Activated T-cell treated with anti-CD3 and anti-CD28 coated beads for 48 hours (primary cell): ENCODE data around the gene APOA1.

ENCODE experiments used
- DNase-seq: peaks from one replicate; pipeline ENCODE4 v3.0.0-alpha.2; 2020; ENCODE audit warnings: low read depth

Gene APOA1

GRCh38 chr11:116837231-116838091 is at the start of gene APOA1:
Gene APOA1 (minus strand): TSS chr11:116837622. CDS start chr11:116837387, 235 bp downstream.
- DNase-seq, result no peak

DNA sequence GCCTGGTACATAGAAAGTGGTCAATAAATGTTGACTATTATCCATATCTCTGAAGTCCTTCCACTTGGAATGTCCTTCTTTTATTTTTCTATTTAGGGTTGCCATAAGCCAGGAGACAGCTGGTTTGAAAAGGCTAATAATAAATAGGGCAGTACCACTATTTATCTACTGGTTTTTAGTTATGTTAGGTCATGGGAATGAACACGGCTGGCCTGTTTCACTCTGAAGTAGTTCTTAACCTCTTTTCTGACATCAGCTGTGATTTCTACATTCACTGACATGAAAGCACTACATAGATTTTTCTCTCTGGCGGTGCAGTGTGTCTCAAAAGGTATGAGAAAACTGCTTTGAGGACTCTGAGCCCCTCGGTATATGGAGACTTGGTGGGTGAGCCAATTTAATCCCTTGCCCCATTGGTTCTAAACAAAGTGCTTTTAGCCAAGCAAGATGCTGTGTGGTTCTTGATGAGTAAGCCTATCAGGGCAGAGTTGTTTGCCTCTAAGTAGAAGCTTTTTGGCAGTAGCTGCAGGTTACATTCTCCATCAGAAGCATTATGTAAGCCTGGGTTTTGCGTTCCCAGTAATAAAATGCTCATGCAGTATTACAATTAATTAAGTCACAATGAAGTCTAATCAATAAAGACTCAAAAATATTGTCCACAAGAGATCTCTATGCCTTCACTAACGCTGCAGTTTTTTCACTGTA is 48.7 kb upstream of the APOA1 start:
- DNase-seq, result no peak

DNA sequence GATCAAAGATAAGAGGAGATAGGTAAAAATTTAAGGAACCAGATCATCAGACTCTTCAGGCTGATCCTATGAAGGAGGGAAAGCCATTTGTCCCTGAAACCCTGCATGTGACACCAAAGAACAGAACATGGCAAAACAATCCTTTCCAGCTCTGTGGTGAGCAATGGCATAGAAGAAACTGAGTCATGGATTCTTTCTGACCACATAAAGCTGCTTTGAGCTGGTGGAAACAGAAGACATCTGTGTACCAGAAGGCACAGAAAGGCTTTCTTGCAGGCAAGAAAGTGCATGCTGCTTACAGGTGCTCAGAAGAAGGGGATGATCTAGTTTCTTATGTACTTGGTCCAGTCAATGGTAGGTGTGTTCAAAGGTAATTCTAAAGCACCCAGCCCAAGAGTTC is 45.0 kb upstream of the APOA1 start:
- no peak for DNase-seq

- no peak for DNase-seq
These were observed 43.7 kb upstream of the APOA1 start for GRCh38 chr11:116881143-116881542.

GRCh38 chr11:116879800-116880625 is 42.6 kb upstream of the APOA1 start:
- DNase-seq, result no peak

GRCh38 chr11:116876656-116877055 is 39.2 kb upstream of the APOA1 start:
- DNase-seq, result no peak

- no peak for DNase-seq
These were observed 37.8 kb upstream of the APOA1 start for GRCh38 chr11:116875194-116875593.

GRCh38 chr11:116874251-116874650 is 36.8 kb upstream of the APOA1 start:
- DNase-seq, result no peak

GRCh38 chr11:116873381-116873780 is 36.0 kb upstream of the APOA1 start:
- DNase-seq, result no peak

DNA sequence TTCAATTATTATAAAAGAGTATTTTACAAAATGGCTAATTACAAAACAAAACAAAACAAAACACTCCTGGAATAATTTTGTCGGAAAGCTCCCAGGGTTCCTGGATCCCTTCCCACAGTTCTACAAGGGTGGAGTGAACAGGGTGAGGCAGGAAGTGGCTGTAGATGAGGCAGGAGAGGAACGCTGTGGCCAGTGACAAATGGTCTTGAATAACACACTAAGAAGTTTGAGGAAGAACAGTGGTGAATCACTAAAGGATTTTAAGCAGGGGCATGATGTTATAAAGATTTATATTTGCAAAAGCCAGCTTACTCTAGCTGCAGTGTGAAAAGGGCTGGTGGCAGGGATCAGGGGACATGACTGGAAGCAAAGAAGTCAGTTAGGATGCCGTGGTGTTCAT is 33.8 kb upstream of the APOA1 start:
- no peak for DNase-seq

- DNase-seq, result no peak
These were observed 32.6 kb upstream of the APOA1 start for GRCh38 chr11:116870054-116870453.

GRCh38 chr11:116869610-116870009 is 32.2 kb upstream of the APOA1 start:
- DNase-seq, result no peak

DNA sequence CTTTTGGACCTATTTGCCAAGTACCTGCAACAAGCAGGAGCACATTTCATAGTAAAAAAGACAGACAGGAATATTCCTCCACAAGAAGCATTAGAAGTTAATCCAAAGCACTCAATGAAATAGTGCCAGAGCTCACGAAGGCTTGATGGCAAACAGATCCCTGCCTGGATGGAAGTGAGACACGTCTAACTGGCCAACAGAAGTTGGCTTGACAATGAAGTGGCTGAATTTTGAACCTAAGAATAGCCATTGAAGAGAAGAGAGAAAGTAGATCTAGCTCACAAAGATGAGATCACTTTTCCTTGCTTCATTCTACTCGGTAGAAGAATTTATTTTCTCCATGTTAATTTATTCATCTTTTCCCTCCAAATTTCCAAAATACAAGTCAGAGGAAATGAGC is 30.6 kb upstream of the APOA1 start:
- no peak for DNase-seq

DNA sequence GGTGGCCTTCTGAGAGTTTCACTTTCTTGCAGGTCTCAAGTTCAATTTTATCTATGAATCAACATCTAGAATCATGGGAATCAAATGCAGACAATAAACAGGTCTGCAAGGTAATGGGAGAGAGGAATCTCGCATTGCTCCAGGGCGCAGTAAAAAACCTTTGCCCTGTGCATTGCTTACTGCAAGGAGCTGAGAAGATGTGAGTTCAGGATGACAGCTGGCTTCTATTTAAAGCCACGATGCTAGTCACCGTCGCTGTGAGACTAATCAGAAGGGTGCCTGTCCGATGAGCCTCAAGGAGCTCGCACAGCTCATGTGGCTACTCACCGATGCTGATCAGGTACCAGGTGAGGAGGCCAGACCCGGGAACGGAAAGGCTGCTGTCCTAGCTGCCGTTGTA is 30.2 kb upstream of the APOA1 start:
- DNase-seq, result no peak

- no peak for DNase-seq
These were observed 29.5 kb upstream of the APOA1 start for GRCh38 chr11:116866804-116867455.

DNA sequence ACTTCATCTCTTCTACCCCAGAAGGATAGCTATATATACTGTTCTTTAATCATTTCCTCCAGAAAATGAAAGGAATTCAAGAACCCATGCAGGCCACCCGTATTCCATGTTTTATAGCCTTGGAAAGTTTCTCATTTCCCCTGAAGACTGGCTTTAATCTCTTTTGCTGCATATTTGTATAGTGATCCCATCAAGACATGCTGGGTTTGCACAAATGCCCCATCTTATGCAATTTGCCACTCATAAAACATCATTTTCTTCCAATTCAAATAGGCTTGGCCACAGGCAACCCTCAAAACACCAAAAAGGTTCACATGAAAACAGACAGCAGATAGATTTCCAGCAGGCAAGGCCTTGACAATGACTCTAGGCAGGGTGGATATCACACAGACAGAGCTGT is 28.3 kb upstream of the APOA1 start:
- DNase-seq, result no peak

DNA sequence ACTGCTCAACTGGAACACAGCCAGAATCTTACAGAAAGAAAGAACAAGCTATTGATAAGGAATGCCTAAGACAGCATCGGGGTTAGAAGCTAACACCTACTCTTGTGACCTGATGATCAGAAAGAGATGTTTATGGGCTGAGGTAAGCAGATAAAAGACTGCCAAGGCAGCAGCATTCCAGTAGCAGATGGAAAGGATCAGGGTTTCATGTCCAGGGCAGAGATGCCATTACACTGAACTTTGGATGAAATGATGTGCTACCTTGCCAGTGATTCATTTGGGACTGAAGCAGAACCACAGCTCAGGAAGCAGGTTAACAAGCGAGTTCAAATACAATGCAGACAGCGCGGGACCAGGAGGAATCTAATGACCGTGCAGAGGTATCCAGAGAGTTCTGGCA is 27.1 kb upstream of the APOA1 start:
- no peak for DNase-seq

DNA sequence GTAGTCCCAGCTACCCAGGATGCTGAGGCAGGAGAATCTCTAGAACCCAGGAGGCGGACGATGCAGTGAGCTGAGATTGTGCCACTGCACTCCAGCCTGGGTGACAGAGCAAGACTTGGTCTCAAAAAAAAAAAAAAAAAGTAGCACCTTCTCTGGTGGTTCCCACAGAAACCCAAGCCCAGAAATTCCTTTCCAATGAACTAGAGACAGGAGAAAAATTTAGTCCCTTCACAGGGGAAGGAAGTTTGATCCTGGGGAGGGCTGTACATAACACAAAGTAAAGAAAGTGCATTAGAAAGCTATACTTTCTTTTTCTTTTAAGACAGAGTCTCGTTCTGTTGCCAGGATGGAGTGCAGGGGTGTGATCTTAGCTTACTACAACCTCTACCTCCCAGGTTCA is 25.5 kb upstream of the APOA1 start:
- DNase-seq, result no peak

DNA sequence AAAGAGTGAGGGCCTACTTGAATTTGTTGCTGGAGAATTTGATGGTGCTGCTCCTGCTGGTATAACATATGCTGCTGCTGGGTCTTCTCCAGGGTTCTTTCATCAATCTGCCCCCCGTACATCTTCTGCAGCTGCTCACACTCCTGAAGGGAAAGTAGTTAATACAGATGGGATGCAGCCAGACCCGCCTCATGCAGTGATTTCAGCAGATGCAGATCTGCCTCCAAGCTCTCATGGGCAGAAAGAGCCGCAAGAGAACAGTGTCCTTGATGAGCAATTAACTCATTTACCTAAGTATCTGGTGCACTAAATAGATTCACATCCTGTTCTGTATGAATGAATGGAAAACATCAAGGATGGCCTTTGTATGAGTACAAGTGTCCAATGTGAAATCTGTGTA is 24.8 kb upstream of the APOA1 start:
- DNase-seq, result no peak

GRCh38 chr11:116861539-116861938 is 24.1 kb upstream of the APOA1 start:
- DNase-seq, result no peak

DNA sequence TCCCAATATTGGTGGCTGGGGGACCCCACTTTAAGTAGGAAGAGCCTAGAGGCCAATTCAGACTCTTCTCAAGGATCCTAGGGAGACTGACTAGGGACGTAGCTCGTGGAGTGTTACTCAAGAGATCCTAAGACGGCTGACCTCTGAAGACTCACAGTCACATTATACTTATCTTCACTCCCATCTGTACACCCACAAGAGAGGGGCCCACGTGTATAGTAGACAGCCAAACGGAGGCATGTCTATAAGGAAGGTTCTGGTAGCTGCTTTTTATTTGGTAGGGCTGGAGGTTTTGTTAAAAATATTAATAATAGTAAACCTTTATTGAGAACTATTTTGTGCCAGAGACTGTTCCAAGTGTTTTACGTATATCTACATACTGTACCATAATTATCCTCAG is 22.9 kb upstream of the APOA1 start:
- no peak for DNase-seq

DNA sequence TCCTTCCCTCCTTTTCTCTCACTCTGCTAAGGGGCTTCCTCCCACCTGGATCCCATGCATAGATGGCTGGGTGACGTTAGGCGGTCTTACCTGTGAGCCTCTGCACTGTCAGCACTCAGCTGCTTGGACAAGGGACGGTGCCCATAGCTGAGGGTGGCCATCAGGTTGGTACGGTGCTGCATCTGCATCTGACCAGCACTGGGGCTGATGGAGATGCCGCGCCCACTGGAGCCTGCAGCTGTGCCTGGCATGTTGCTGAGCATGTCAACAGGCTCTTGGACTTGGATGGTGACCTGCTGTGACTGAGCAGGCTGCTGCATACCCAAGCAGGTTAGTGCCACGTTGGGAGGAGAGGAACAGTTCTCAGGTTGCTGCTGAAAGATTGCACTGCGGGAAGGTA is 21.8 kb upstream of the APOA1 start:
- no peak for DNase-seq
